ENCODE measurements around the gene MYLIP.

- no peak for TF ChIP-seq CTCF (conservative IDR thresholded peaks at IDR 0.05; ENCODE audit: low read depth, low read length)
- no peak for TF ChIP-seq CHD1 (IDR thresholded peaks at IDR 0.05; ENCODE audit: low read depth, low read length)
- no peak for TF ChIP-seq MXI1 (IDR thresholded peaks at IDR 0.05; ENCODE audit: borderline replicate concordance, low read depth, low read length)
- TF ChIP-seq USF2 (IDR thresholded peaks at IDR 0.05; ENCODE audit: low read depth, low read length) = no peak
- no peak for TF ChIP-seq POLR2A (IDR thresholded peaks at IDR 0.05; ENCODE audit: low read depth, low read length)
- no peak for TF ChIP-seq ELK1 (IDR thresholded peaks at IDR 0.05; ENCODE audit: borderline replicate concordance, low read depth, low read length)
- TF ChIP-seq FOS (IDR thresholded peaks at IDR 0.05; ENCODE audit: low read depth, low read length) = no peak
- TF ChIP-seq RFX5 (IDR thresholded peaks at IDR 0.05; ENCODE audit: low read depth, low read length) = no peak
- TF ChIP-seq MAFK (IDR thresholded peaks at IDR 0.05; ENCODE audit: low read depth, low read length) = no peak
- TF ChIP-seq BHLHE40 (IDR thresholded peaks at IDR 0.05; ENCODE audit: low read depth, low read length) = no peak
- TF ChIP-seq RAD21 (IDR thresholded peaks at IDR 0.05; ENCODE audit: low read length) = no peak
- TF ChIP-seq MAZ (IDR thresholded peaks at IDR 0.05; ENCODE audit: borderline replicate concordance, low read depth, low read length) = no peak
- TF ChIP-seq CEBPB (IDR thresholded peaks at IDR 0.05; ENCODE audit: low read depth, low read length) = no peak
- TF ChIP-seq SMC3 (IDR thresholded peaks at IDR 0.05; ENCODE audit: low read depth, low read length) = no peak
Observed at GRCh38 chr6:16168121-16168520, 39.2 kb downstream of the MYLIP start.
